ENCODE data around the gene CFHR4.
"Not testable (repeated sequence)": the region's sequence is repeated elsewhere in the genome, so short reads cannot be mapped to it uniquely, and the experiment has no call there.

Gene CFHR4

DNA sequence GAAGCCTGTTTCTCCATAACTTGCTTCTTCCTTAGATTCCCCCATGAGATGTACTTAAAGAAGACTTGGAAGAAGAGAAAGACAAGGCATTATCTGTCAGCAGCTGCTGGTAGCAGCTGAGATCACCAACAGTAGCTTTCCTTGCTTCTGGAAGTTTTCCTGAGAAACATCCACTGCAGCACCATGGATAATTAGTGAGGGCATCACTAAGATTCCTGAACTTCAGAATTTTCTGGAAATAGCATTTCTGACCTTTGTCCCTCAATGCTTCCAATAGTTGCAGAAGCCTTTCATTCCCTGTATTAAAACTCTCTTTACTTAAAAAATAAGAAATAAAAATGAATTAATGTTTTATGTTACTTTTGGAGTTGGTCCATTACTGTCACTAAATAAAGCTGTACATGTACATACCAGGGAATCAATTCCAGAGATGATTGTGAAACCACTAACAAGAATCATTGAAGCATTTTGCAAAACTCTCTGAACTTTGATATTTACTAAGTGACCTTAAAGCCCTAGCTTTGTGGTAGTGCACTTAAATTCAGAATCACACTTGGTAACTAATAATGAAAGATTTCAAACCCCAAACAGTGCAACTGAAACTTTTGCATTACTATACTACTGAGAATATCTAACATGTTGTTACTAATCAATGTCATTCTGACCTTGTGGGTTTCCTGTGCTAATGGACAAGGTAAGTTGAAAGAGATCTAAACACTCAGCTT lies at the start of gene CFHR4:
TSS of gene CFHR4 (plus strand) at position 538 of the 725 bp plus-strand sequence. CDS start at position 637, 99 bp downstream.
- no peak within 1 kb of the TSS for H3K4me3 ChIP-seq (ENCODE audit: low read depth, low read length)
- no peak for DNase-seq (ENCODE audit: low read depth)
- TF ChIP-seq POLR2A (IDR thresholded peaks at IDR 0.05; ENCODE audit: extremely low read depth, insufficient read length) (no peak), MYC (IDR thresholded peaks at IDR 0.05; ENCODE audit: low read depth, low read length) (no peak)
- TF ChIP-seq, protein P1, sequence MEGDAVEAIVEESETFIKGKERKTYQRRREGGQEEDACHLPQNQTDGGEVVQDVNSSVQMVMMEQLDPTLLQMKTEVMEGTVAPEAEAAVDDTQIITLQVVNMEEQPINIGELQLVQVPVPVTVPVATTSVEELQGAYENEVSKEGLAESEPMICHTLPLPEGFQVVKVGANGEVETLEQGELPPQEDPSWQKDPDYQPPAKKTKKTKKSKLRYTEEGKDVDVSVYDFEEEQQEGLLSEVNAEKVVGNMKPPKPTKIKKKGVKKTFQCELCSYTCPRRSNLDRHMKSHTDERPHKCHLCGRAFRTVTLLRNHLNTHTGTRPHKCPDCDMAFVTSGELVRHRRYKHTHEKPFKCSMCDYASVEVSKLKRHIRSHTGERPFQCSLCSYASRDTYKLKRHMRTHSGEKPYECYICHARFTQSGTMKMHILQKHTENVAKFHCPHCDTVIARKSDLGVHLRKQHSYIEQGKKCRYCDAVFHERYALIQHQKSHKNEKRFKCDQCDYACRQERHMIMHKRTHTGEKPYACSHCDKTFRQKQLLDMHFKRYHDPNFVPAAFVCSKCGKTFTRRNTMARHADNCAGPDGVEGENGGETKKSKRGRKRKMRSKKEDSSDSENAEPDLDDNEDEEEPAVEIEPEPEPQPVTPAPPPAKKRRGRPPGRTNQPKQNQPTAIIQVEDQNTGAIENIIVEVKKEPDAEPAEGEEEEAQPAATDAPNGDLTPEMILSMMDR (IDR thresholded peaks at IDR 0.05; ENCODE audit: low read depth, low read length) = no peak
- TF ChIP-seq, protein P2, sequence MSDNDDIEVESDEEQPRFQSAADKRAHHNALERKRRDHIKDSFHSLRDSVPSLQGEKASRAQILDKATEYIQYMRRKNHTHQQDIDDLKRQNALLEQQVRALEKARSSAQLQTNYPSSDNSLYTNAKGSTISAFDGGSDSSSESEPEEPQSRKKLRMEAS (IDR thresholded peaks at IDR 0.05; ENCODE audit: low read depth, low read length) = no peak

DNA sequence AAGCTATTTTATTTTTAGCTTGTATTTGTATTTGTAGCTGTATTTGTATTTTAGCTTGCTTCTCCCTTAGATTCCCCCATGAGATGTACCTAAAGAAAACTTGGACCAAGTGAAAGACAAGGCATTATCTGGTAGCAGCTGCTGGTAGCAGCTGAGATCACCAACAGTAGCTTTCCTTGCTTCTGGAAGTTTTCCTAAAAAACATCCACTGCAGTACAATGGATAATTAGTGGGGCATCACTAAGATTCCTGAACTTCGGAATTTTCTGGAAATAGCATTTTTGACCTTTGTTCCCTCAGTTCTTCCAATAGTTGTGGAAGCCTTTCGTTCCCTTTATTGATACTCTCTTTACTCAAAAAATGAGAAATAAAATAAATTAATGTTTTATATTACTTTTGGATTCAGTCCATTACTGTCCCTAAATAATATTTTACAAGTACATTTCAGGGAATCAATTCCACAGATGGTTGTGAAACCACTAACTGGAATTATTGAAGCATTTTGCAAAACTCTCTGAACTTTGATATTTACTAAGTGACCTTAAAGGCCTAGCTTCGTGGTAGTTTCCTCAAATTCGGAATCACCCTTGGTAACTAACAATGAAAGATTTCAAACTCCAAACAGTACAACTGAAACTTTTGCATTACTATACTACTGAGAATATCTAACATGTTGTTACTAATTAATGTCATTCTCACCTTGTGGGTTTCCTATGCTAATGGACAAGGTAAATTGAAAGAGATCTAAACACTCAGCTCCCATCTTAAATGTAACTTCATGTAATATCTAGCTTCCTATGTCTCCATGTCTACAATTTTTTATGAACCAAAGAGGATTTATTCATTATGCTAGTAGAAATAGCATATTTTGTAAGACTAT lies 38.0 kb upstream of the CFHR4 start:
- DNase-seq (ENCODE audit: low read depth); H3K4me3 ChIP-seq (ENCODE audit: low read depth, low read length): not testable (repeated sequence)

DNA sequence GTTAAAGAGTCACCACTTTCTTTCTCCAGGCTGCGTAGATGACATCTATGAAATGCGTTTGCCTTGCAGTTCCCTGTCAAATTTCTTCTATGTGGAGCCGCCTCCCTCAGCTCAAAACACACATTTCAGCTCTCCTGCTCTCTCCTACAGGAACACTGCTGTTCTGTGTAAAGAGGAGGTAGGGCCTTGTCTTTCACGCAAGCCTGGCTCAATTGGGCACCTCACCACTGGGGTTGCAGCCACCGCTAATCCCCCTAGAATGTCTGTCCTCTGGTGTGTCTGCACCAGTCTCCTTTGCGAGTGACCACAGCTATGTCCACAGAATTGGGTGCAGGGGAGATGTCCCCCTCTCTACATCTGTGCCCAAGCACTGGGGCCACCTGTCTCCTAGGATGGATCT lies 31.8 kb upstream of the CFHR4 start:
- TF ChIP-seq, protein P1 (IDR thresholded peaks at IDR 0.05; ENCODE audit: low read depth, low read length) = no peak
- TF ChIP-seq MYC (IDR thresholded peaks at IDR 0.05; ENCODE audit: low read depth, low read length) = no peak
- no peak for TF ChIP-seq POLR2A (IDR thresholded peaks at IDR 0.05; ENCODE audit: extremely low read depth, insufficient read length)
- TF ChIP-seq, protein P2 (IDR thresholded peaks at IDR 0.05; ENCODE audit: low read depth, low read length) = no peak
- H3K4me3 ChIP-seq (ENCODE audit: low read depth, low read length) = no peak overlapping the region
- no peak for DNase-seq (ENCODE audit: low read depth)

DNA sequence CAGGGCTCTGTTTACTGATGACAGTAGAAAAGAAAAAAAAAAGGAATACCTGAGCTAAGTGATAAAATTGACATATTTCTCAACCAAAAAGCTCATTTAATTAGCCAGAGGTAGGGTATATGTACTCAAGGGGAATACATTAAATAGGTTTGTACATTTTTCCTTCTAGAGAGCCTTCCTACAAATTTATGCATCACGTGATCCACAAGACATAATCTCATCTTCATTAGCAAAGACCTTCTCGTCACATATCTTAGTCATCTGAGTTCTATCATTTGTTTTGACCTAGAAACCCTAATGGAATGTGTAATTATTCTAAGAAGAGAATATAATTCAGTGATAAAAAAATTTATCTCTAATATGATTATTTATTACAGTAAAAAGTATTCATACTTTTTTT lies 30.7 kb upstream of the CFHR4 start:
- no peak for DNase-seq (ENCODE audit: low read depth)
- TF ChIP-seq POLR2A (IDR thresholded peaks at IDR 0.05; ENCODE audit: extremely low read depth, insufficient read length) (no peak), MYC (IDR thresholded peaks at IDR 0.05; ENCODE audit: low read depth, low read length) (no peak)
- TF ChIP-seq, protein P2 (IDR thresholded peaks at IDR 0.05; ENCODE audit: low read depth, low read length) = no peak
- TF ChIP-seq, protein P1 (IDR thresholded peaks at IDR 0.05; ENCODE audit: low read depth, low read length) = no peak
- no peak overlapping the region for H3K4me3 ChIP-seq (ENCODE audit: low read depth, low read length)

DNA sequence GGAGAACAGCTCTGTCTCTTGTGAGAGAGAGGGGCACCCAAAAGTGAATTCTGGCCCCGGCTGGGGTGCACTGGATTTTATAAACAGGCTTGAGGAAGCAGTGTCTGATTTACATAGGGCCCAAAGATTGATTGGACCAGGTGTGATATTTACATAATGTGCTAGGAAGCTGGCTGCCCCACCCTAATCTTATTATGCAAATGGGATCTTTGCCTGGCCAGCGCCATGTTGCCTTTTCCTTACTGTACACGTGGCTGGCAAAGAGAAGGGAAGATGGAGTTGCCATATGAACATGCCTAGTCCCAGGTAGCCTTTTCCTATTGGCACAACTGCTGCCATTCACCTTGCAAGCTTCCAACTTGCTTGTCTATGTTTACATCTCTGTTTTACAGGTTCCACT lies 29.0 kb upstream of the CFHR4 start:
- no peak overlapping the region for H3K4me3 ChIP-seq (ENCODE audit: low read depth, low read length)
- DNase-seq (ENCODE audit: low read depth) = no peak
- TF ChIP-seq MYC (IDR thresholded peaks at IDR 0.05; ENCODE audit: low read depth, low read length) (no peak), POLR2A (IDR thresholded peaks at IDR 0.05; ENCODE audit: extremely low read depth, insufficient read length) (no peak)
- TF ChIP-seq, protein P2 (IDR thresholded peaks at IDR 0.05; ENCODE audit: low read depth, low read length) = no peak
- TF ChIP-seq, protein P1 (IDR thresholded peaks at IDR 0.05; ENCODE audit: low read depth, low read length) = no peak

DNA sequence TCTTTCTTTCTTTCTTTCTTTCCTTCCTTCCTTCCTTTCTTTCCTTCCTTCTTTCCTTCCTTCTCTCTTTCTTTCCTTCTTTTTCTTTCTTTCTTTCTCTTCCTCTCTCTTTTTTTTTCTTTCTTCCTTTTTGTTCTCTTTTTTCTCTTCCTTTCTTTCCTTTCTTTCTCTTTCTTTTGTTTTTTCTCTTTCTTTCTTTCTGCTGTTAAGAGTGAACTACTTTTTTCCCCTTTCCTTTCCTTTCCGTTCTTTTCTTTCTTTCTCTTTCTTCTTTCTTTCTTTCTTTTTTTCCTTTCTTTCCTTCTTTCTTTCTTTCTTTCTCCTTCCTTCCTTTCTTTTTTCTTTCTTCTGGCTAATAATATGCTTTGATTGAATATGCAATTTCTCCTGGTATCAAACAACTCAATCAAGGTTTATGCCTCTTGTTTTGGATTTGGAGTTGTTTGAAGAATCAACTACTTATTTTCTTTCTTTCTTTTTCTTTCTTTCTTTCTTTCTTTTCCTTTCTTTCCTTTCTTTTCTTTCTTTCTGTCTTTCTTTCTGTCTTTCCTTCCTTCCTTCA lies 27.4 kb upstream of the CFHR4 start:
- no peak overlapping the region for H3K4me3 ChIP-seq (ENCODE audit: low read depth, low read length)
- no peak for DNase-seq (ENCODE audit: low read depth)
- TF ChIP-seq, protein P2 (IDR thresholded peaks at IDR 0.05; ENCODE audit: low read depth, low read length) = no peak
- TF ChIP-seq, protein P1 (IDR thresholded peaks at IDR 0.05; ENCODE audit: low read depth, low read length) = no peak
- TF ChIP-seq POLR2A (IDR thresholded peaks at IDR 0.05; ENCODE audit: extremely low read depth, insufficient read length) (no peak), MYC (IDR thresholded peaks at IDR 0.05; ENCODE audit: low read depth, low read length) (no peak)

All from NB4 (cell line).